ENCODE data around the gene TYW1.
"Not testable (repeated sequence)": the region's sequence is repeated elsewhere in the genome, so short reads cannot be mapped to it uniquely, and the experiment has no call there.

The TYW1 gene

GRCh38 chr7:66995050-66995776 lies 1.4 kb upstream of the TYW1 start, which contains the start of gene SBDS:
Gene SBDS, minus strand, starts transcription at chr7:66995586. Its CDS starts 169 bp downstream, at chr7:66995417.
- peak; percentile 98 for DNase-seq (ENCODE audit: low read depth)

- peak; percentile 35 for DNase-seq (ENCODE audit: low read depth)
Measured at GRCh38 chr7:67000601-67001258, 4.1 kb downstream of the TYW1 start.

GRCh38 chr7:67004145-67004544 lies 7.5 kb downstream of the TYW1 start:
- not testable (repeated sequence) for DNase-seq (ENCODE audit: low read depth)

GRCh38 chr7:67006965-67007364 lies 10.3 kb downstream of the TYW1 start:
- no peak for DNase-seq (ENCODE audit: low read depth)

- DNase-seq (ENCODE audit: low read depth) = no peak
Measured at GRCh38 chr7:67008260-67008659, 11.6 kb downstream of the TYW1 start.

- DNase-seq (ENCODE audit: low read depth) = not testable (repeated sequence)
Measured at GRCh38 chr7:67009677-67010076, 13.0 kb downstream of the TYW1 start.

- DNase-seq (ENCODE audit: low read depth) = not testable (repeated sequence)
Measured at GRCh38 chr7:67014076-67014622, 17.5 kb downstream of the TYW1 start.

GRCh38 chr7:67017971-67018370 lies 21.3 kb downstream of the TYW1 start:
- DNase-seq (ENCODE audit: low read depth) = not testable (repeated sequence)

GRCh38 chr7:67018940-67019339 lies 22.3 kb downstream of the TYW1 start:
- no peak for DNase-seq (ENCODE audit: low read depth)

- DNase-seq (ENCODE audit: low read depth) = peak; percentile 38
Measured at GRCh38 chr7:67019562-67020390, 23.1 kb downstream of the TYW1 start.

- no peak for DNase-seq (ENCODE audit: low read depth)
Measured at GRCh38 chr7:67021260-67021659, 24.6 kb downstream of the TYW1 start.

GRCh38 chr7:67022511-67022910 lies 25.9 kb downstream of the TYW1 start:
- DNase-seq (ENCODE audit: low read depth) = no peak

GRCh38 chr7:67025459-67025858 lies 28.8 kb downstream of the TYW1 start:
- DNase-seq (ENCODE audit: low read depth) = peak; percentile 77

- not testable (repeated sequence) for DNase-seq (ENCODE audit: low read depth)
Measured at GRCh38 chr7:67031685-67032084, 35.1 kb downstream of the TYW1 start.

GRCh38 chr7:67033251-67033650 lies 36.6 kb downstream of the TYW1 start:
- DNase-seq (ENCODE audit: low read depth) = no peak

GRCh38 chr7:67036432-67037395 lies 40.1 kb downstream of the TYW1 start:
- DNase-seq (ENCODE audit: low read depth) = not testable (repeated sequence)

- DNase-seq (ENCODE audit: low read depth) = not testable (repeated sequence)
Measured at GRCh38 chr7:67040832-67041231, 44.2 kb downstream of the TYW1 start.

- peak; percentile 85 for DNase-seq (ENCODE audit: low read depth)
Measured at GRCh38 chr7:67042781-67043558, 46.3 kb downstream of the TYW1 start.

- DNase-seq (ENCODE audit: low read depth) = peak; percentile 9
Measured at GRCh38 chr7:67043559-67043930, 46.9 kb downstream of the TYW1 start.

GRCh38 chr7:67045496-67045995 lies 48.9 kb downstream of the TYW1 start:
- DNase-seq (ENCODE audit: low read depth) = no peak

Measured in iris pigment epithelial cell (primary cell).